Stimulated activated CD4-positive, alpha-beta T cell treated with anti-CD3 and anti-CD28 coated beads, Interleukin-15, amount 100 ng/mL, for 48 hours (primary cell): ENCODE results near the gene DNAJC4.
"Not testable (repeated sequence)": the region's sequence is repeated elsewhere in the genome, so short reads cannot be mapped to it uniquely, and the experiment has no call there.

ENCODE experiments used
- DNase-seq, 2 donors: peaks; one replicate each; pipeline ENCODE4 v3.0.0-alpha.2; 2020; ENCODE audit warnings: low read depth in 2 of 2

The DNAJC4 gene

DNA sequence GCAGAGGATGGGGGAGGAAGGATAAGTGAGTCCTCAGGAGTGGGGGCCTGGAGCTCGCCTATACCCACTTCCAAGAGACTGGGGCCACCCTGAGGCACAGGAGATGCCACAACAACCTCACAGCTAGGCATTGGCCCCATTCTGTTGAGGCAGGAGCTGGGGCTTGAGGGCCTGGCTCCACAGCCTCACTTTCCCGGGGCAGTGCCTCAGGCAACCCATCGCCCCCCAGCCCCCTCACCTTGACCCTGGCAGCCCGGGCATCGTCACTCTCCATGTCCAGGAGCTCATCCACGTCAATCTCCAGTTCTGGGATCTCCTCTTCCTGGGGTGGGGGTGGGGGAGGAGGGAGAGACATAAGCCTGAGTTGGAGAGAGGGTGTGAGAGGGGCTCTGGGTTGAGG is 14.6 kb downstream of the DNAJC4 start:
- no peak for DNase-seq

DNA sequence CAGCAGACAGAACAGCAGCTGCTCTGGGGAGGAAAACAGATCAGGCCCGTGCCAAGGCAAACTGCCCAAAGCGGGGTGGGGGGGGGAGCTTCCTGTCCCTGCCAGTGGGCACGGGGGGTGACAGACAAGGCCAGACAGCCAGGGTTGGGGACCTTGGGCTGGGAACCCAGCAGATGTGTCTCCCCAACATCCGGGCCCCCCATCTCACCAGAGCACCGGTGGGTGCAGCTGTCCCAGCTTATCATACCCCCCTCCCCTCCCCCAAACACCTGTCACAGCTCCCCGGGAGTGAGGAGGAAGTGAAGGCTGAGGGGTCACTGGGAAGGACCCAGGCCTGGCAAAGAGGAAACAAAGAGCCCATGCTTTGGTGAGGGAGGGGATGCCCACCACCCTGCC is 15.1 kb downstream of the DNAJC4 start:
- no peak for DNase-seq

DNA sequence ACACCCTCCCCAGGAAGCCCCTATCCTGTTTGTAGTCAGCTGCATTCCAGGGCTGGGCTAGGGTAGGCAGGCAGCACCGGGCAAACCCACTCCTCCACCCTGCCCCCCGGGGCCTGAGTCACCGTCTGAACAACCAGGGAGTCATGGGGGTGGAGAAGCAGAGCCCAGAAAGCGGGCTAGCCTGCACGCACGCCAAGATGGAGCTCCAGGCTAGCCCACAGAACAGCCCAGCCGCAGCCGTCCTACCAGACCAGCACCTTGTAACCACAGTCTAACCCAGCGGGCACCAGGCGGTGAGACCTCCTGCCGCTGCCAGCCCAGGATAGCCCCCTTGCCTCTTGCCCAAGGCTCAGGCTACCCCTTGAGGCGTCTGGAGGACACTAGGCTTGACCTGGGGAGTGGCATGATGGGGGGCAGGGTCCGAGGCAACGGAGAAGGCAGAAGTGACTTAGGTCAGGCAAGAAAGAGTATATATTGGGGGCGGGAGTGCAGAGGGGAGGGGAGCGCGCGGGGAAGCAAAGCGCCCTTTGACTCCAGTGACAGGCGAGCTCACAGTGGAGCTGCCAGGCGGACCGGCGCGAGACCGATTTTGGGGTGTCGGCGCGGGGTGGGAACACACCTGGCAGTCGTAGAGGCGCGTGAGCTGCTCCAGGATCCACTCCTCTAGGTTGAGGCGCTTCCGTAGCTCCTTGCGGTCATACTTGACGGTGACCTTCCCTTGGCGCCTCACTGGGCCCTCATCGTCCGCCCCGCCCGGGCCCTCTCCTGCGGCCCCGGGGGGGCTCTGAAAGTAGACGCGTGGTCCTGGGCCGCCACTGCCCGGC is 15.7 kb downstream of the DNAJC4 start:
- peak; percentile 67 to 80 for DNase-seq

DNA sequence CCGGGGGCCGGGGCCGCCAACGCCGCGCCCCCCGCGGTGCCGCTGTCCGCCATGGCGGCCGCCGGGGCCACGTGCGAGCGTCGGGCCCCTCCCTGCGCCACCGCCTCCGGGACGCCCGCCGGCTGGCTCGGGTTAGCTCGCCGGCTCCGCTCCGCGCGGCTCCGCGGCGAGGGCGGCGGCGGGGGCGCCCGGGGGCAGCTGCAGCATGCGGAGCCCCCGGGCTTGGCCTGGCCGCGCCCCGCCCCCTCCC is 16.2 kb downstream of the DNAJC4 start:
- not testable (repeated sequence) for DNase-seq

DNA sequence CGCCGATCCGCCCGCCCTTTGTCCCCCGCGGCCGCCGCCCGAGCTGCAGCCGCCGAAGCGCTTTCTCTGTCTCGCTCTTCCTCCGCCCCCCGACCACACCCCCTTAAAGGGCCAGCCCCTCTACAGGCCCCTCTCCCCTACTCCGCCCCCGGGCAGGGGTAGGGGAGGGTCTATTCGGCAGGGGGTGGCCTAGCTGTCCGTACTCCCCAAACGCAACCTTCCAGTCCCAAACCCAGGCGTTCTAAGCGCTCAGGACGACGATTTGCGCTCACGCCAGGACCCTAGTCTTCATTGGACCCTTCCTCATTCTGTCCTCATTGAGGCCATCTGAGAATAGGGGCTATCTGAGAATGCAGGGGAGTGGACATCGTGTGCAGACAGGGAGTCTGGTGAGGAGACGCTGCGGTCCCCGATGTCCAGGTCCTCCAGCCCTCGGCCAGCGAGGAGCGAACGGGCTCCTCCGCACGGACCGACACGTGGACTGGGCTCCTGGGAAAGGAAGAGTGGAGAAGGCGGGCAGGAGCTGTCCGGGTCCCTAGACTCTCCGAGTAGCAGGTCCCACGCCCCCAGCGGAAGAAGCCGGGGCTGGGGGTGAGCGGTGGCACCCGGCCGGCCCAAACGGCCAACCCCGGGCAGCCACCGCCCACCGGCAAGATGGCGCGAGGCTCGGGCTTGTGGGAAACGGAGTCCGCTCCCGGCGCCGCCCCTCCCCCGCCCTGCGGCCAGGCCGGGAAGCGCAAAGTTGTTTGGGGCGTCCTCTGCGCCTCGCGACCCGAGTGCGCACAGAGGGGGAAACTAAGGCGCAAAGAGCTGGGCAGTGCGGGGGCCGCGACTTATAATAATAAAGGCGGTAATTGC is 16.8 kb downstream of the DNAJC4 start, which contains the start of gene PPP1R14B:
Gene PPP1R14B (minus strand): TSS at position 73 of the 858 bp plus-strand sequence. CDS start 270 bp downstream, outside the sequence.
- DNase-seq = peak; percentile 59 to 78

DNA sequence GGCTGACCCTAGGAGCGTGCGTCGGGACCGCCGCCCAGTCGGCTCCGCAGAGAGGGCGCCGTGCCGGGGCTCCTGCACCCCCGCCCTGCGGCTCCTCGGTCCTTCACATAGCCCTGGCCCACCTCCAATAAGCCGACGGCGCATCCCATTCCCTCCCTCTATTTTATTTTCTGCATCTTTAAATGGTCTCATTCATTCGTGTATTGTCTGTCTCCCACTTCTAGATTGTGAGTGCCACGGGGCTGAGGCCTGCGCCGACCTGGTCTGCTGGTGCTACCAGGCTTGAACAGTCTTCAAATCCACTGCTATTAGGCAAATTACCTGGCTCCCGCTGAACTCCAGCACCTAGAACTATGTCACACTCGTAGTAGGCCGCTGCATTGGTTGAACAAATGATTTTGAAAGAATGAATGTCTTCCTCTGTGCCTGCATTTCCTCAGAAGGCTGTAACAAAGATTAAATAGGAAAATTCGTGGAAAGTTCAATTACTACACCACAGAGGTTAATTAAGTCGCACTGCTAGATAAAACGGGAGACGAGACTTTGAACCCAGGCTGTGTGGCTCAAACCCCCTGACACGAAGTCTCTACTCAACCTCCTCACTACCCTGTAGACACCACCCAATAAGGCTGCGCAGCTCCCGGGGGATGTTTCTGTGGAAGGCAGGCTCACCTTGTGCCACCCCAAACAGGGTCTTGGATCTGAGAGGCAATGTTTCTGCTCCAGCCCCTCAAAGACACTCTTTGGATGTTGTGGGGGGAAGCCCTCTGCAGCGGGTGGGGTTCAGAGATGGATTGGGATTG is 17.6 kb downstream of the DNAJC4 start:
- DNase-seq = no peak

DNA sequence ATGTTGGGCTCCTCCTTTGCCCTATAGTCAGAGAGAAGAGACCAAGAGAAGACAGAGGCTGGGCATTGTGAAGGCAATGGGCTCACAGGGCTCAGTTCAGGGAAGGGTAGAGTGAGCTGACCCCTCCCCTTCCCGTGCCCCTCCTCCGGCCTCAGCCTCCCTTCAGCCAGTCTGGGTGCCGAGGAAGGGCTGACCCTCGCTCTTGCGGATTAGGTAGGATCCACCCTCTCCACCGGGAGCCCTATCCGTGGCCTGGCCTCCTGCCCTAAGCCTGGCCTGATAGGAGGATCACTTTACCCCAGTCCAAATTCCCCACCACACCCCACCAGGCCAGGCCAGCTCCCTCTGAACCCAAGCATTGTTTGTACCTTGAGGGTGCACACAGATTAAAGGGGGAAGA is 18.2 kb downstream of the DNAJC4 start:
- DNase-seq = no peak

DNA sequence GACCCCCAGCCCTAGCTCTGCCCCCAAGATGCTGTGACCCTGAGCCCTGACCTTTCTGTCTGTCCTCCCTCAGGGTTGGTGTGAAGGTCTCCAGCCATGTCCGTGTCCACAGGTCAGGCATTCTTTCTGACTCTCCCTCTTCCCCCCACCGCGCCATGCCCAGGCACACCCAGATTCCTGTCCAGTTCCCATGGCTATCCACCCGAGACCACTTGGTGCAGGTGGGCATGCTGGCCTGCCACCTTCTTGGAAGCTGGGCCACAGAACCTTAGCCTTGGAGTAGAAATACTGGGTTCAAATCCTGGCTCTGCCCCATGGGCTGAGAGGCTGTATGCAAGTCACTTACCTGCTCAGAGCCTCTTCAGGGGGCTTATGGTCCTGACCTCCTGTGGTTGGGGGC is 18.7 kb downstream of the DNAJC4 start:
- no peak for DNase-seq

DNA sequence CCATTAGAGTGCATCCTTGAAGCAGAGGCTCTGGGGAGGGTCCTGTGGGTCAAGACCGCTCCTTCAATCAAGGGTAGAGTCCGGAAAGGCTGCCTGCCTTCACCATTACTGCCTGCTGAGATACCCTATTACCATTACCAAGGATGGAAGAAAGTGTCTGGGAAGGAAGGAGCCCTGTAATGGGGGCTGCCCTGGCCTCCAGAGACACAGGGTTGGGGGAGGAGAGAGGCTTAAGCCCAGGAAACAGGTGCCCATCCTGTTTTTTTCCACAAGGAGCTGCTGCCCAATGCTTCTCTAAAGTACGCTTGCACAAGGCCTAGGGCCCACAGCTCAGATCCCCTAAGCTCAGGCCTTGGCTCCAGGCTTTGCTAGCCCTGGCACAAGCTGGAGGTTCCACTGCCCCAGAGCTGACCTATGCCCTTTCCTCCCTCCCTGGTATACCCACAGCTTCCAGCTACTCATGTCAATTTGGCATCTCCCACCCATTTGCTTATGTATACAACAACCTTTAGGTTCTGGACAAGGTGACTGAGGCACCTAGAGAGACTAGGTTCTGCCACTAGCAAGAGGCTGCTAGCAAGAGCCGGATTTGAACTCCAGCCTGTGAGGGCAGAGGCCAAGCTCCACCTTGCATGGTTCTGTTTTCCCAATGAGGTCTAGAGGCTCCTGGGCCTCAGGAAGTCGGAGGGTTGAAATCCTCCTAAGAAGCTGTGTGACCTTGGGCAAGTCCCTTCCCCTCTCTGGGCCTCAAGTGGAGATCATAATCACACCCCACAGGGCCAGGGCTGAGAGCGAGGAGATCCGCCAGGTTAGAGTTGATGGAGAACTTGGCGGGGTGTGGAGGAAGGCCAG is 19.4 kb downstream of the DNAJC4 start:
- no peak for DNase-seq

DNA sequence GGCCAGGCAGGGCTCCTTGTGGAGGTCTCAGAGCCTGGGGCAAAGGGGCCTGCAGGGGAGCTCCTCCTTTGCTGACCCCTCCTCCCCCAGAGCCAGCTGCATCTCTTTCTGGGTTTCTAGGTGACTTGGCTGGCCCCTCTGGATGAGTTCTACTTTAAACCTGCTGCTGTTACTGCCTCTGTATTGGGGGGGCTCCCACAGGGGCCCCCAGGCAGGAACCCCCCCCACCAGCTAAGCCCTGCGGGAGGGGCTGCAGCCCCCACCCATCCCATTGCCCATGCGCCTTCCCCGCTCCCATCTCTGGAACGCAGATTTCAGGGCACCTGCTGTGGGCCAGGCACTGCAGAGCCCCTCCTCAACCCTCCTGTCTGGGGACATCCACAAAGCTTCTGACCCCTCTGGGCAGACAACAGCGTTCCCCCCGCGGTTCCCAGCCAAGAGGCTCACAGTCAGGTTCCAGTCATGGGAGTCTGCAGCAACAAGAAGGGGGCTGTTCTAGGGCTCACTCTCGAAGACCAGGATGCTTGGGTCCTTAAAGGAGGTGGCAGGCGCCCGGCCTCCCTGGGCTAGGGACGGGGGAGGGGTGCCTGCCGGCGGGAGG is 20.2 kb downstream of the DNAJC4 start:
- no peak for DNase-seq

DNA sequence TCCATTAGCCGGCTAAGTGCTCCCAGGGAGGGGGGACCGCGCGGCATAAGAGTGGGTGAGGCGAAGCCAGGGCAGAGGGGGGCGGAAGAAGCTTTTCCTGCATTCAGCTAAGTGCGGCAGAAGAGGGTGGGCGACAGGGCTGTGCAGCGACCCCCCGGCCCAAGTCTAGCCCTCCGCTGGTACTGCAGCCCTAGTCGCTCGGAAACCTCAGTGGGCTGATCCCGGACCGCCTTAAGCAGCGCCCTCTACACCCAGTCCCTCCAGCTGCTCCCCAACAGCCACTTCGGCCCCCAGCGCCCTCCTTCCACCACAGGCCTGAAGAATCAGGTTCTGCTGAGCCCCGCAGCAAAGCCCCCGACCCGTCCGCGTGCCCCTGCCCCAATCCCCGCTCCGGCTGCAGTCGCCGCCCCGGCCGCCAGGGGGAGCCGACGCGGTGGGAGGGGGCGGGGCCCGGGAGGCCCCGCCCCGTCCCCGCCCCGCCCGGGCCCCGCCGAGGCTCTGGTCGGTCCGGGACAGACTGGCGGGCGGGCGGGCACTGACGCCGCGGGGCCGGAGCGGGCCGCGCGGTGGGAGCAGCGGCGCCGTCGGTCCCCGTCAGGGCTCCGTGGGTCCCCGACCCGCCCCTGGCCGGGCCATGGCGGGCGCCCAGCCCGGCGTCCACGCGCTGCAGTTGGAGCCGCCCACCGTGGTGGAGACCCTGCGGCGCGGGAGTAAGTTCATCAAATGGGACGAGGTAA is 20.8 kb downstream of the DNAJC4 start, which contains the start of gene PLCB3:
Gene PLCB3 (plus strand): TSS at position 515 of the 737 bp plus-strand sequence. CDS start 120 bp downstream, at position 635.
- DNase-seq = no peak

DNA sequence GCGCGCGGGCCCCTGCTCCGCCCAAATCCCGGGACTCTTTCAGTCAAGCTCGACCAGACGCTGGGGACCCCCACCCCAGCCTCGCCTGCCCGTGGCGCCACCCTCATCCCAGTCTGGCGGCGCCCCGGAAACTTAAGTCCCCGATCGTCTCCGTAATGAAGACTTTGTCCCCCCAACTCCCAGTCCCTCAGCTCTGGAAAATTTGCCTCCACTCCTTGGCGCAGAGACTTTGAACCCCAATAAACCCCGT is 21.3 kb downstream of the DNAJC4 start:
- DNase-seq = no peak

DNA sequence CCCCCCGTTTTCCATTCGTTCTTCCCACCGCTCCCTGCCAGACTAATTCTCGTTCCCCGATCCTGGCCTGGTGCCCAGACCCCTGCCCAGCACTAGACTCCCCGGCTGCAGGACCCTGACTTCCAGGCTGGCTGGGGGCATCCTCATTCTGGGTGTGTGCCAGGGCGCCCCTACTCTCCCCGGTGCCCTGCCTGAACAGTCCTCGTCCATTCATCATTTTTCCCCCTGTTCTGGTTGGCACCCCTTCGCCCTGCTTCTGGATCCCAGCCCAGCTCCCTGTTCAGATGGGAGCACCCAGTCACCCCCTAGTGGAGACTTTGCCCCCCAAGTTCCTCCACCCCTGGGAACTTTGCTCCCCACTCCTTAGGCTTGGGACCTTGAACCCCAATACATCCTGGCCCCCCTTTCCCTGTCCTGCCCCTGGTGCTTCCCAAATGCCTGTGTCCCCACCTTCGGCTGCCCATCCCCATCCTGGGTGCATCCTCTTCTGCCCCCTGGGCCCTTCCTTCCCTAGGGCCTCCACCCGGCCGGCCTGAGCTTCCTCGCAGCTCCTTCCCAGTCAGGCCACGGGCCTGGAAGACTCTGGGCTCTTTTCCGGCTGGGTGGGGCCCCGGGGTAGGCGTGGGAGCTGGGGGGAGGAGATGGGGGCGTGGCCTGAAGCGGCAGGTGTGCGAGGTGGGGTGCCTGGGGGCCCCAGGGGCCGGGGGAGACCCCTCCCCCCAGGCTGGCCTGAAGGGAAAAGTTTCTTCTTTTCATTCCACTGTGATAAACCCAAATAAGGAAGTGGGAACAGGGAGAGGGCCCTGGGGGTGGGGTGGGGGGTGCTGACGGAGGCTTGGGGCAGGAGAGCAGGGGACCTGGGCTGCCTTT is 21.9 kb downstream of the DNAJC4 start:
- no peak for DNase-seq

DNA sequence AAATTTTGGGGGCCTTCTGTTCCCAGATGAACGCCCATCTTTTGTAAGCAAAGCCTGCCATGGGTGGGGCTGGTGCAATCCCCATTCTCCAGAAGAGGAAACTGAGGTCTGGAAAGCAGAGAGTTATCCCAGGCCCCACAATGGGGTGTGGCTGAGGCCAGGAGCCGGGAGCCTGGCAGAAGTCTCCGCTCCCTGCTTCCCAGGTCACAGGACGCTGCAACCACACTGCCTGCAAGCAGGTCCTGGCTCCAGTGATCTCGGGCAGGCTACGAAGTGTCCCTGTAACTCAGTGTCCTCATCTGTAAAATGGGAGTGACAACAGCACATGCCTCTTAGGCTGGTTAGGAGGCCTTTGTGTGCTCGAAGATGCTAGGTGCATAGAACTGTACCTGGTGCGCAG is 22.7 kb downstream of the DNAJC4 start:
- DNase-seq = no peak

DNA sequence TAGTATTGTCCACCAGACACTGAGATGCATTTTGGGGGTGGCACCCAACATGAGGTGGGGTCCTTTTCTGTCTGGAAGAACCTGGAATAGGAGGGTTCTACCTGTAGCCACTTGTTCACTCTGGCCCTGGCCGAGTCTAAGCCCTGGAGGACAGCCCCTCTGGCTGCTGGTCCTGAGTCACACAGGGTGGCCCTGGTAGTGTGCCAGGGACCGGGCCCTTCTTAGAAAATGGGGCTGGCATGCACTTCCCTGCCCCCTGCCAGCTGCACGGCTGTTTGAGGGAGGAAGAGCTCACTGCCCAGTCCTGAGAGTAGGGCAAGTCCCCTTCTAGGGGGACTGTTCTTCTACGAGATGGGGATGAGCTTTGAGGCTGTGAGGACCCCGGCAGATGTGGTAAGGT is 23.1 kb downstream of the DNAJC4 start:
- no peak for DNase-seq

DNA sequence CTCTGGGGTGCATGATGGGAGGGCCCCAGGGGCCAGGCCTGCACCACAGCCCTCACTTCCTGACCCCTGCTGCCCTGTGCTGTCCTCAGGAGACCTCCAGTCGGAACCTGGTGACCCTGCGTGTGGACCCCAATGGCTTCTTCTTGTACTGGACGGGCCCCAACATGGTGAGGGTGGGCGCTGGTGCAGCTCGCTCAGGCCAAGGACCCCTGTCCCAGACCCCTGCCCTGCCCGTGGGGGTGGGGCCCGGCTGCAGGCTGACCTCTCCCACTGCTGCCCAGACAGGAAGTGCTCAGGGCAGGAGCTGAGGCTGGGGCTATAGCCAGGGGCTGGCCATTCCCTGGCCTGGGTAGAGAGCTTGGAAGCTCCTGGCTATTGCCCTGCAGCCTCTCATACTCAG is 24.0 kb downstream of the DNAJC4 start:
- no peak for DNase-seq

DNA sequence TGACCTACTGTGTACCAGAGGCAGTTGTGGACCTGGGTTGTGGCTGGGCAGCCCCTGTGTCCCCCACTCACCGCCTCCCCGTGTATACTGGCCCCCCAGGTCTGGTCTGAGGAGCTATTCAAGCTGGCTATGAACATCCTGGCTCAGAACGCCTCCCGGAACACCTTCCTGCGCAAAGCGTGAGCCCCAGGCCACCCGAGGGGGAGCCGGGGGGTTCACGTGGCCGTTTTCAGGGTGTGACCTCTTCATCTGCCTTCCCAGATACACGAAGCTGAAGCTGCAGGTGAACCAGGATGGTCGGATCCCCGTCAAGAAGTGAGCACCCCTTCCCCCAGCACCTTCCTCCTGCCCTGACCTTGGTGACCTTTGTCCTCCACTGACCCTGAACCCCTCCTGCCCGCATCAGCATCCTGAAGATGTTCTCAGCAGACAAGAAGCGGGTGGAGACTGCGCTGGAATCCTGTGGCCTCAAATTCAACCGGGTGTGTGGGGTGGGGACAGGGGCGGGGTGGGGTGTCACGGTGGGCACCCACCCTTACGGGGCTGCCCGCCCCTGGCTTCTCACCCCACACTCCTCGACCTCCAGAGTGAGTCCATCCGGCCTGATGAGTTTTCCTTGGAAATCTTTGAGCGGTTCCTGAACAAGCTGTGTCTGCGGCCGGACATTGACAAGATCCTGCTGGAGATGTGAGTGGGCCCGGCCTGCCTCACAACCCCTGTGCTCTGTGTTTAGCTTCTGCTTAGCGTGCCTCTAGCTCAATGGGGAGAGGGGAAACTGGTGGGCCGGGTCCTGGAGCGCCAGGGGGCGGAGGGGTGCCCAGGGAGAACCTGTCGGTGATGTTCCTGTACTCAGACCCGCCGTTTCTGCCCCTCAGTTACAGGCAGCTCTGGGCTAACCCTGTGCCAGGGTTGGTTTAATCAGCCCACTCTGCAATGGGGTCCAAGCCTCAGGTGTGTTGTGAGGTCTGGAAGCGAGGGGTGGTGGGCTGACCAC is 25.1 kb downstream of the DNAJC4 start:
- no peak for DNase-seq

DNA sequence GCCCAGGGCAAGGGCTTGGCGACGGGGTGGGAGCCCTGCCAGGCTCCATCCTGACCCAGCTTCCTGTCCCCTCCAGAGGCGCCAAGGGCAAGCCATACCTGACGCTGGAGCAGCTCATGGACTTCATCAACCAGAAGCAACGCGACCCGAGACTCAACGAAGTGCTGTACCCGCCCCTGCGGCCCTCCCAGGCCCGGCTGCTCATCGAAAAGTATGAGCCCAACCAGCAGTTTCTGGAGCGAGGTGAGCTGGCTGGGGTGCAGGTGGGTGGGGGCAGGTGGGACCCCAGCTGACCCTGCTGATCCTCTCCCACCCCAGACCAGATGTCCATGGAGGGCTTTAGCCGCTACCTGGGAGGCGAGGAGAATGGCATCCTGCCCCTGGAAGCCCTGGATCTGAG is 26.0 kb downstream of the DNAJC4 start:
- DNase-seq = no peak
